KMS-11 (cell line): ENCODE data around the gene UNC79.

ENCODE experiments used
- H2AFZ ChIP-seq: fragments of 200-600 bp; sonication (generic); 2 replicates; pipeline ENCODE4 v1.6.1; 2016; ENCODE audit warnings: antibody characterized with exemption, mixed run types, low read depth
- H3K27ac ChIP-seq: fragments of 200-600 bp; sonication (generic); 2 replicates; pipeline ENCODE4 v1.6.1; 2016; ENCODE audit warnings: mild to moderate bottlenecking, mixed run types
- H3K27me3 ChIP-seq: fragments of 200-600 bp; sonication (generic); 2 replicates; pipeline ENCODE4 v1.6.1; 2017; ENCODE audit warnings: mild to moderate bottlenecking, low read depth, mixed run types, moderate library complexity; ENCODE audit not compliant: insufficient read depth
- H3K36me3 ChIP-seq: fragments of 200-600 bp; sonication (generic); 2 replicates; pipeline ENCODE4 v1.6.1; 2017; ENCODE audit warnings: mild to moderate bottlenecking, mixed run types; ENCODE audit not compliant: insufficient read depth
- H3K4me1 ChIP-seq: fragments of 200-600 bp; sonication (generic); 2 replicates; pipeline ENCODE4 v1.6.1; 2016; ENCODE audit warnings: mild to moderate bottlenecking, low read depth, mixed run types; ENCODE audit not compliant: poor library complexity, severe bottlenecking
- H3K4me2 ChIP-seq: fragments of 200-600 bp; sonication (generic); 2 replicates; pipeline ENCODE4 v1.7.0; 2016; ENCODE audit warnings: mild to moderate bottlenecking, mixed run types
- H3K4me3 ChIP-seq: fragments of 200-600 bp; sonication (generic); IDR thresholded peaks from 2 replicates; pipeline ENCODE4 v1.6.1; 2017; ENCODE audit warnings: low read depth, low read length, mixed read lengths; ENCODE audit not compliant: insufficient read depth
- H3K79me2 ChIP-seq: fragments of 200-600 bp; sonication (generic); 2 replicates; pipeline ENCODE4 v1.6.1; 2016; ENCODE audit warnings: low read depth, mixed run types; ENCODE audit not compliant: insufficient read depth
- H3K9ac ChIP-seq: fragments of 200-600 bp; sonication (generic); 2 replicates; pipeline ENCODE4 v1.6.1; 2016; ENCODE audit warnings: mild to moderate bottlenecking, mixed run types
- H4K20me1 ChIP-seq: fragments of 200-600 bp; sonication (generic); 2 replicates; pipeline ENCODE4 v1.6.1; 2016; ENCODE audit warnings: mild to moderate bottlenecking, mixed run types; ENCODE audit not compliant: insufficient read depth
- TF ChIP-seq, protein P1 (sequence below): fragments of 200-600 bp; sonication (generic); conservative IDR thresholded peaks from 2 replicates; pipeline ENCODE4 v1.6.1; 2017; ENCODE audit warnings: low read depth, mild to moderate bottlenecking, antibody characterized with exemption, low read length, moderate library complexity, mixed read lengths

Gene UNC79

DNA sequence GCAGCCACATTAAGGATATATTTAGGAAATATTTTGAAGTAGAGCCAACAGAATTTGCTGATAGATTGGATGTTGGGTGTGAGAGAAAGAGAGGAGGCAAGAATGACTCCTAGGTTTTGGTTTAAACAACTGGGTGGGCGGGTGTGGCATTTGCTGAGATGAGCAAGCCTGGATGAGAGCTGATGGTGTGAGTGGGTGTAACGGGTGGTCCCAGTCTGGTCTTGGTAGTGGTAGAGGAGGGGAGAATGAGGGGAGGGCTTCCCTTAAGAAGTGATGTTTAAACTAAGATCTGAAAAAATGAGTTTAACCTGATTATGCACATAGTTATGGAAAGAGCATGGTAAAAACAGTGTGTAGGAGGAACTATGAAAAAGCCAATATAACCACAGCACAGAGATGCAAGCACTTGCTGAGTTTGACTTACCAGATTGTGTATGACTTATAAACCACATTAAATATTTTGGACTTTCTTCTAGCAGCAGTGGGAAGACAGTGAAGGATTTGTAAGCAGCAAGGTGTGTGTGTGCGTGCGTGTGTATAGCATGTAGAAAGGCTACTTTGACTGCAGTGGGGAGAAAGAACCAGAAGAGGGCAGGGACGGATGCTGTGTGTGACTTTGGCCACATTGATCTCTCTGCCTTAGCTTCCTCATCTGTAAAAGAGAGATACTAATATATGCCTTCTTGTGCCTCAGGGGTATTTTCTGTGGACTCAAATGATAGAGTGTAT is 217.9 kb downstream of the UNC79 start:
- H3K36me3 ChIP-seq, result no peaks in the 10 kb centered on the region
- no peak overlapping the region for H3K9ac ChIP-seq
- no peaks in the 10 kb centered on the region for H3K27me3 ChIP-seq
- TF ChIP-seq, protein P1, sequence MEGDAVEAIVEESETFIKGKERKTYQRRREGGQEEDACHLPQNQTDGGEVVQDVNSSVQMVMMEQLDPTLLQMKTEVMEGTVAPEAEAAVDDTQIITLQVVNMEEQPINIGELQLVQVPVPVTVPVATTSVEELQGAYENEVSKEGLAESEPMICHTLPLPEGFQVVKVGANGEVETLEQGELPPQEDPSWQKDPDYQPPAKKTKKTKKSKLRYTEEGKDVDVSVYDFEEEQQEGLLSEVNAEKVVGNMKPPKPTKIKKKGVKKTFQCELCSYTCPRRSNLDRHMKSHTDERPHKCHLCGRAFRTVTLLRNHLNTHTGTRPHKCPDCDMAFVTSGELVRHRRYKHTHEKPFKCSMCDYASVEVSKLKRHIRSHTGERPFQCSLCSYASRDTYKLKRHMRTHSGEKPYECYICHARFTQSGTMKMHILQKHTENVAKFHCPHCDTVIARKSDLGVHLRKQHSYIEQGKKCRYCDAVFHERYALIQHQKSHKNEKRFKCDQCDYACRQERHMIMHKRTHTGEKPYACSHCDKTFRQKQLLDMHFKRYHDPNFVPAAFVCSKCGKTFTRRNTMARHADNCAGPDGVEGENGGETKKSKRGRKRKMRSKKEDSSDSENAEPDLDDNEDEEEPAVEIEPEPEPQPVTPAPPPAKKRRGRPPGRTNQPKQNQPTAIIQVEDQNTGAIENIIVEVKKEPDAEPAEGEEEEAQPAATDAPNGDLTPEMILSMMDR, result no peak
- H3K4me2 ChIP-seq, result no peak overlapping the region
- H2AFZ ChIP-seq, result no peak overlapping the region
- no peak overlapping the region for H3K4me3 ChIP-seq
- no peaks in the 10 kb centered on the region for H4K20me1 ChIP-seq
- H3K27ac ChIP-seq, result no peak overlapping the region
- H3K79me2 ChIP-seq, result no peaks in the 10 kb centered on the region
- H3K4me1 ChIP-seq, result no peaks in the 10 kb centered on the region

DNA sequence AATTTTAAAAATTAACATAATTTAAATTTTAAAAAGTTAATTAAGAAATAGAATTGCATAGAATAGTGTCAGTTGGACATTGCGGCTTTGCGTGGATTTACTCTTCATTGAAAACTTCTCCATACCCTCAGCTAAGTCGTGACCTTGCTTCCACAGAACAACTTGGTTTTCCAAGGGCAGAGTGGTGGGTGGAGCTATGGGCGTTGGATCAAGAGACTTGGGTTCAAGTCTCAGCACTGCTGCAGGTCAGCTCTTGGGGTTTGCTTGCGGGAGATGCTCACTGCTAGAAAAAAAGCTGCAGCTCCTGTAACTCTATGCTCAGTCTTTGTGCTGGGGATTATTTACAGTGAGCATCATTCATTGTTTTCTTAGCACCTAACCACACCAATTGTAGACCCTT is 223.9 kb downstream of the UNC79 start:
- TF ChIP-seq, protein P1, result no peak
- no peak overlapping the region for H3K4me3 ChIP-seq
- no peaks in the 10 kb centered on the region for H3K36me3 ChIP-seq
- no peak overlapping the region for H2AFZ ChIP-seq
- H4K20me1 ChIP-seq, result no peaks in the 10 kb centered on the region
- no peak overlapping the region for H3K4me2 ChIP-seq
- no peaks in the 10 kb centered on the region for H3K79me2 ChIP-seq
- no peaks in the 10 kb centered on the region for H3K27me3 ChIP-seq
- no peaks in the 10 kb centered on the region for H3K4me1 ChIP-seq
- no peak overlapping the region for H3K27ac ChIP-seq
- no peak overlapping the region for H3K9ac ChIP-seq

DNA sequence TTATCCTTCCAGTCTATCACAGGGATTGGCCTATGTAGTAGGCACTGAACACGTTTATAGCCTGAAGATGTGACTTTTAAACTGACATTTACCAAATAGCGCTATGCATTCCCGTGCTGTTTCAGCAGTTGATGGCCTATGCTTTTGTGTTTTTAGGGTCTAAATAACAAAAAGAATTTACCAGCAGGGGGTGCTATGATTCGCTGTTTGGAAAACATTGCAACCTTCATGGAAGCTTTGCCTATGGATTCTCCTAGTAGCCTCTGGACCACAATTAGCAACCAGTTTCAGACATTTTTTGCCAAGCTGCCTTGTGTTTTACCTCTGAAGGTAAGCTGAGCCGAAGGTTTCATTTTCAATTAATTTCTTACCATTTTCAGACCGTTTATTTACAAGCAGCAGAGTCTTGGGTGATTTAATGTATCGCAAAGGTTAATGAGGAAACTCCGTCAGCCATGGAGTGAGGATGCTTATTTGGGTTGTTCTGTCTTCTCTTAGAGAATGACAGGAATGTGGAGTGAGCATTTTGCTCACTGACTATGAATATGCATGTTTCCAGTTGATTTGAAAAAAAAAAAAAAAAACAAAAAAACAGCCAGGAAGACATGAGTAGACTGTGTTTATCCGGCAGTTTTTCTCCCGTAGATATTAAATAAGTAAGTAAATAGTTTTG is 224.5 kb downstream of the UNC79 start:
- no peaks in the 10 kb centered on the region for H3K27me3 ChIP-seq

DNA sequence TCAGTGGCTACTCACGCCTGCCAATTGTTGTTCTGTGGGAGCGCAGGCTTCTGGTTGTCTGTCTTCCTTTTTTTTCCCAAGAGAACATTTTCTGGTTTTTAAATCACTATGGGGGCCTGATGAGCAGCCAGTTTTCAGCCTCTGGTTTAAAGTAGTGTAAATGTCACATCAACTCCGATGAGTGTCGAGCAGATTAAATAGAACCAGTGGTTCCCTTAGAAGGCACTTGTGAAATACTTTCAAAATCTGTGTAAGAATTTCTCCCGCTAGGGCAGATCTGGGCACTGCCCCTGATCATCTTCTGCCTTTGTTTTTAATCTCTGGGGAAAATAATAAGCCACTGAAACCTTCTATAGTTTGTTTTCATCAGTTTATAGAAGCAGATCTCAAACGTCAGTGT is 227.1 kb downstream of the UNC79 start:
- Histone ChIP-seq H3K9ac (no peak overlapping the region), H3K79me2 (no peaks in the 10 kb centered on the region), H3K27ac (no peak overlapping the region), H3K27me3 (no peaks in the 10 kb centered on the region), H3K4me3 (no peak overlapping the region), H4K20me1 (no peaks in the 10 kb centered on the region), H3K4me1 (no peaks in the 10 kb centered on the region), H3K4me2 (no peak overlapping the region), H3K36me3 (no peaks in the 10 kb centered on the region), H2AFZ (no peak overlapping the region)
- TF ChIP-seq, protein P1, result no peak

More for the DNA sequence above, 224.5 kb downstream of the UNC79 start:
- Histone ChIP-seq H3K27ac (no peak overlapping the region), H3K4me2 (no peak overlapping the region), H3K9ac (no peak overlapping the region), H3K36me3 (no peaks in the 10 kb centered on the region), H4K20me1 (no peaks in the 10 kb centered on the region), H2AFZ (no peak overlapping the region), H3K4me3 (no peak overlapping the region), H3K79me2 (no peaks in the 10 kb centered on the region), H3K4me1 (no peaks in the 10 kb centered on the region)
- TF ChIP-seq, protein P1, result peak; percentile 60; the same call in 1 of the 2 replicates
